Measurements from ENCODE around the gene CA10. TPM values are rescaled to one million over a fixed set of nuclear protein-coding genes. Genes with fewer than 3 reads are reported as not detected.

The CA10 gene
- total RNA-seq, 1 experiment from 2014 or later, result 0.46 TPM

GRCh38 chr17:51677875-51678274 is 480.6 kb downstream of the CA10 start:
- TF ChIP-seq CTCF (conservative IDR thresholded peaks at IDR 0.05), result no peak
- Histone ChIP-seq H3K27ac (ENCODE audit: insufficient read length, low read depth, low read length) (no peak overlapping the region), H3K9ac (ENCODE audit: extremely low read depth, insufficient read length, low read length) (no peak overlapping the region), H4K91ac (ENCODE audit: insufficient read length, low read depth, low read length) (no peak overlapping the region), H2BK5ac (ENCODE audit: insufficient read length, low read length) (no peak overlapping the region), H4K20me1 (ENCODE audit: control insufficient read depth, insufficient read depth, insufficient read length) (no peaks in the 10 kb centered on the region), H3K23me2 (ENCODE audit: insufficient read length, low read depth, low read length, poor library complexity, severe bottlenecking) (no peaks in the 10 kb centered on the region), H2AK5ac (ENCODE audit: insufficient read length, low read length) (no peak overlapping the region), H3K18ac (ENCODE audit: insufficient read length, low read depth, low read length) (no peak overlapping the region), H4K5ac (ENCODE audit: insufficient read length, low read depth, low read length) (no peak overlapping the region), H3K4me2 (ENCODE audit: insufficient read depth, insufficient read length, low read length) (no peak overlapping the region), H2BK15ac (ENCODE audit: low read depth, low read length) (no peak overlapping the region), H3K79me2 (ENCODE audit: insufficient read depth, low read length) (no peaks in the 10 kb centered on the region), H3K14ac (ENCODE audit: insufficient read depth, low read length) (no peak overlapping the region), H3K9me3 (ENCODE audit: control insufficient read depth, low read depth, low read length) (no peaks in the 10 kb centered on the region), H2BK120ac (ENCODE audit: low read depth, low read length, poor library complexity, severe bottlenecking) (no peak overlapping the region), H2AFZ (ENCODE audit: low read length) (no peak overlapping the region), H3K23ac (ENCODE audit: insufficient read length, low read depth, low read length) (no peak overlapping the region), H3K56ac (ENCODE audit: insufficient read length, low read depth, low read length) (no peak overlapping the region), H2BK12ac (ENCODE audit: insufficient read length, low read depth, low read length) (no peak overlapping the region), H3K79me1 (ENCODE audit: insufficient read depth, low read depth, low read length, poor library complexity, severe bottlenecking) (no peaks in the 10 kb centered on the region), H3K4me1 (ENCODE audit: insufficient read depth, low read length) (no peaks in the 10 kb centered on the region), H3K27me3 (ENCODE audit: insufficient read depth, low read length) (no peaks in the 10 kb centered on the region), H3K4ac (ENCODE audit: low read depth, low read length) (no peak overlapping the region), H2BK20ac (ENCODE audit: low read depth, low read length, poor library complexity, severe bottlenecking) (no peak overlapping the region), H3T11ph (ENCODE audit: low read length) (no peak overlapping the region), H4K8ac (replicated peaks; ENCODE audit: insufficient read length, low read depth, low read length) (no peak overlapping the region)
- WGBS (ENCODE audit: extremely low coverage, insufficient read length, low lambda C conversion rate), result no CpG with 5 or more reads among the region's 1 CpG
- DNase-seq, result no peak
- Mint-ChIP-seq H3K4me3 (no peak overlapping the region), H3K36me3 (ENCODE audit: insufficient read depth in 1 of 3, low read depth in 3 of 3) (no peaks in the 10 kb centered on the region), H3K27ac (no peak overlapping the region), H3K9me3 (no peaks in the 10 kb centered on the region), H3K27me3 (ENCODE audit: low read depth) (peaks cover 10% of the 10 kb centered on the region), H3K4me1 (no peaks in the 10 kb centered on the region)

Data from H9 (cell line).